HEK293 (cell line): ENCODE data around the gene KBTBD2.

Source experiments
- CTCF ChIA-PET: fragments of 350-600 bp; formaldehyde crosslinking; extraction: SDS; loops from one replicate; lab custom pipeline; 2021; ENCODE audit warnings: antibody characterized with exemption; lab: Yijun Ruan, JAX
- POLR2A ChIA-PET: fragments of 300-600 bp; formaldehyde crosslinking; extraction: SDS; loops from one replicate; lab custom pipeline; 2020; ENCODE audit warnings: antibody characterized with exemption, inconsistent platforms; lab: Yijun Ruan, JAX
- H3K27ac ChIP-seq: fragments of 200-500 bp; sonication (Bioruptor generic); 2 replicates; pipeline ENCODE4 v1.5.1; 2014; ENCODE audit warnings: low read depth, low read length, control low read depth, inconsistent platforms; ENCODE audit errors: extremely low read depth
- H3K36me3 ChIP-seq, 2 experiments: fragments of 200-500 bp in 1 of 2; sonication (Bioruptor generic) in 1 of 2; 1 replicate in 1 of 2; 2 replicates in 1 of 2; pipeline ENCODE4 v1.5.1; 2014 to 2017; ENCODE audit warnings: inconsistent platforms in 2 of 2, low read length in 2 of 2; ENCODE audit not compliant: control insufficient read depth in 2 of 2, insufficient read depth in 1 of 2
- H3K4me1 ChIP-seq: fragments of 200-500 bp; sonication (Bioruptor generic); 2 replicates; pipeline ENCODE4 v1.5.1; 2014; ENCODE audit warnings: mild to moderate bottlenecking, low read length, inconsistent platforms; ENCODE audit not compliant: control insufficient read depth, insufficient read depth
- H3K4me3 ChIP-seq: 2 replicates; pipeline ENCODE4 v1.5.1; 2011; ENCODE audit warnings: low read depth, mild to moderate bottlenecking, control low read depth, low read length, moderate library complexity
- H3K9me3 ChIP-seq: fragments of 200-500 bp; sonication (Bioruptor generic); 2 replicates; pipeline ENCODE4 v1.5.1; 2014; ENCODE audit warnings: low read depth, low read length, inconsistent platforms; ENCODE audit not compliant: control insufficient read depth, insufficient read depth
- GLIS1 ChIP-seq: fragments of 450-650 bp; formaldehyde crosslinking; IDR thresholded peaks from 2 replicates; pipeline ENCODE4 v1.5.1; 2016; ENCODE audit warnings: missing biosample characterization, missing genetic modification characterization
- IKZF3 ChIP-seq: fragments of 450-650 bp; IDR thresholded peaks from 2 replicates; pipeline ENCODE4 v1.5.0; 2018; ENCODE audit warnings: missing biosample characterization, mild to moderate bottlenecking, missing genetic modification characterization, moderate library complexity
- KLF1 ChIP-seq: fragments of 450-650 bp; formaldehyde crosslinking; IDR thresholded peaks from 2 replicates; pipeline ENCODE4 v1.5.1; 2016; ENCODE audit warnings: missing biosample characterization, missing genetic modification characterization
- OVOL3 ChIP-seq: fragments of 450-650 bp; formaldehyde crosslinking; IDR thresholded peaks from 2 replicates; pipeline ENCODE4 v1.5.1; 2016; ENCODE audit warnings: missing biosample characterization, missing genetic modification characterization
- PRDM10 ChIP-seq: fragments of 450-650 bp; formaldehyde crosslinking; IDR thresholded peaks from 2 replicates; pipeline ENCODE4 v1.5.1; 2016; ENCODE audit warnings: missing biosample characterization, missing genetic modification characterization
- REPIN1 ChIP-seq: fragments of 450-650 bp; formaldehyde crosslinking; IDR thresholded peaks from 2 replicates; pipeline ENCODE4 v1.5.1; 2017; ENCODE audit warnings: missing biosample characterization, missing genetic modification characterization, low read depth
- SETDB1 ChIP-seq: IDR thresholded peaks from one replicate; pipeline ENCODE4 v1.6.1; 2017; ENCODE audit warnings: mild to moderate bottlenecking, low read length, moderate library complexity, mixed read lengths; ENCODE audit not compliant: insufficient read length
- WT1 ChIP-seq: fragments of 450-650 bp; formaldehyde crosslinking; IDR thresholded peaks from 2 replicates; pipeline ENCODE4 v1.5.1; 2016; ENCODE audit warnings: missing biosample characterization, missing genetic modification characterization
- ZBTB10 ChIP-seq: fragments of 450-650 bp; formaldehyde crosslinking; IDR thresholded peaks from 2 replicates; pipeline ENCODE4 v1.5.1; 2016; ENCODE audit warnings: missing biosample characterization, missing genetic modification characterization
- ZBTB17 ChIP-seq: fragments of 450-650 bp; formaldehyde crosslinking; IDR thresholded peaks from 2 replicates; pipeline ENCODE4 v1.5.1; 2016; ENCODE audit warnings: missing biosample characterization, missing genetic modification characterization
- ZBTB48 ChIP-seq: fragments of 450-650 bp; formaldehyde crosslinking; IDR thresholded peaks from 2 replicates; pipeline ENCODE4 v1.5.1; 2016; ENCODE audit warnings: missing biosample characterization, missing genetic modification characterization
- ZNF114 ChIP-seq: fragments of 450-650 bp; formaldehyde crosslinking; IDR thresholded peaks from 2 replicates; pipeline ENCODE4 v1.5.0; 2017; ENCODE audit warnings: missing biosample characterization, missing genetic modification characterization
- ZNF174 ChIP-seq: fragments of 450-650 bp; formaldehyde crosslinking; IDR thresholded peaks from 2 replicates; pipeline ENCODE4 v1.5.0; 2017; ENCODE audit warnings: missing biosample characterization, mild to moderate bottlenecking, missing genetic modification characterization
- ZNF223 ChIP-seq: fragments of 450-650 bp; formaldehyde crosslinking; IDR thresholded peaks from 2 replicates; pipeline ENCODE4 v1.5.1; 2016; ENCODE audit warnings: missing biosample characterization, missing genetic modification characterization
- ZNF23 ChIP-seq: fragments of 450-650 bp; formaldehyde crosslinking; IDR thresholded peaks from 2 replicates; pipeline ENCODE4 v1.5.1; 2016; ENCODE audit warnings: missing biosample characterization, missing genetic modification characterization, borderline replicate concordance
- ZNF239 ChIP-seq: fragments of 450-650 bp; formaldehyde crosslinking; IDR thresholded peaks from 2 replicates; pipeline ENCODE4 v1.5.1; 2016; ENCODE audit warnings: missing biosample characterization, missing genetic modification characterization
- ZNF292 ChIP-seq: fragments of 450-650 bp; formaldehyde crosslinking; IDR thresholded peaks from 2 replicates; pipeline ENCODE4 v1.5.1; 2016; ENCODE audit warnings: low read depth, missing biosample characterization, missing genetic modification characterization, borderline replicate concordance
- ZNF311 ChIP-seq: fragments of 450-650 bp; formaldehyde crosslinking; IDR thresholded peaks from 2 replicates; pipeline ENCODE4 v1.5.1; 2017; ENCODE audit warnings: missing biosample characterization, missing genetic modification characterization, borderline replicate concordance
- ZNF354C ChIP-seq: fragments of 450-650 bp; formaldehyde crosslinking; IDR thresholded peaks from 2 replicates; pipeline ENCODE4 v1.5.1; 2016; ENCODE audit warnings: missing biosample characterization, missing genetic modification characterization, low read depth, borderline replicate concordance
- ZNF510 ChIP-seq: fragments of 450-650 bp; formaldehyde crosslinking; IDR thresholded peaks from 2 replicates; pipeline ENCODE4 v1.5.1; 2018; ENCODE audit warnings: mild to moderate bottlenecking, missing genetic modification characterization, missing biosample characterization; ENCODE audit not compliant: insufficient replicate concordance
- ZNF521 ChIP-seq: fragments of 450-650 bp; formaldehyde crosslinking; IDR thresholded peaks from 2 replicates; pipeline ENCODE4 v1.5.1; 2017; ENCODE audit warnings: missing biosample characterization, mild to moderate bottlenecking, missing genetic modification characterization
- ZNF571 ChIP-seq: fragments of 450-650 bp; formaldehyde crosslinking; IDR thresholded peaks from 2 replicates; pipeline ENCODE4 v1.5.0; 2017; ENCODE audit warnings: missing biosample characterization, missing genetic modification characterization
- ZNF639 ChIP-seq: fragments of 450-650 bp; formaldehyde crosslinking; IDR thresholded peaks from 2 replicates; pipeline ENCODE4 v1.5.1; 2016; ENCODE audit warnings: missing biosample characterization, missing genetic modification characterization
- ZNF670 ChIP-seq: fragments of 450-650 bp; formaldehyde crosslinking; IDR thresholded peaks from 2 replicates; pipeline ENCODE4 v1.5.1; 2016; ENCODE audit warnings: missing biosample characterization, missing genetic modification characterization, low read depth
- ZNF677 ChIP-seq: fragments of 450-650 bp; IDR thresholded peaks from 2 replicates; pipeline ENCODE4 v1.5.0; 2018; ENCODE audit warnings: missing biosample characterization, mild to moderate bottlenecking, missing genetic modification characterization, moderate library complexity
- ZNF707 ChIP-seq: fragments of 450-650 bp; formaldehyde crosslinking; IDR thresholded peaks from 2 replicates; pipeline ENCODE4 v1.5.1; 2016; ENCODE audit warnings: missing biosample characterization, missing genetic modification characterization
- ZNF768 ChIP-seq: fragments of 450-650 bp; formaldehyde crosslinking; IDR thresholded peaks from 2 replicates; pipeline ENCODE4 v1.5.1; 2018; ENCODE audit warnings: missing biosample characterization, mild to moderate bottlenecking, missing genetic modification characterization
- ZNF776 ChIP-seq: fragments of 450-650 bp; formaldehyde crosslinking; IDR thresholded peaks from 2 replicates; pipeline ENCODE4 v1.5.0; 2017; ENCODE audit warnings: missing biosample characterization, missing genetic modification characterization, borderline replicate concordance
- ZNF792 ChIP-seq: fragments of 450-650 bp; formaldehyde crosslinking; IDR thresholded peaks from 2 replicates; pipeline ENCODE4 v1.5.1; 2016; ENCODE audit warnings: missing biosample characterization, missing genetic modification characterization

The KBTBD2 gene

GRCh38 chr7:32937344-32938174, 46.0 kb upstream of the KBTBD2 start (continued):
- TF ChIP-seq ZNF677 (tag by site-specific recombination), result peak; percentile 50; the same call in 1 of the 2 replicates
- no peak for TF ChIP-seq OVOL3 (tag by site-specific recombination)
- TF ChIP-seq ZNF174 (tag by site-specific recombination), result no peak
- no peak for TF ChIP-seq ZNF114 (tag by site-specific recombination)
- TF ChIP-seq ZNF354C, result no peak
- peak; percentile 55; the same call in 1 of the 2 replicates for TF ChIP-seq IKZF3
- no peak for TF ChIP-seq ZNF510 (tag by site-specific recombination)
- no peak for TF ChIP-seq ZNF571 (tag by site-specific recombination)
- TF ChIP-seq ZNF311 (tag by site-specific recombination), result no peak
- TF ChIP-seq WT1 (tag by site-specific recombination), result peak; percentile 59
- no peak for TF ChIP-seq SETDB1
- TF ChIP-seq KLF1 (tag by site-specific recombination), result no peak
- TF ChIP-seq ZNF521 (tag by site-specific recombination), result no peak
- no peak for TF ChIP-seq ZNF239 (tag by site-specific recombination)
- TF ChIP-seq ZNF223 (tag by site-specific recombination), result no peak
- no peak for TF ChIP-seq ZNF23 (tag by site-specific recombination)
- TF ChIP-seq ZNF776 (tag by site-specific recombination), result no peak
- TF ChIP-seq ZNF292 (tag by site-specific recombination), result no peak
- TF ChIP-seq REPIN1, result no peak
- no peak for TF ChIP-seq GLIS1
- TF ChIP-seq ZNF670 (tag by site-specific recombination), result no peak
- no peak for TF ChIP-seq ZNF639 (tag by site-specific recombination)
- no peak for TF ChIP-seq ZNF792 (tag by site-specific recombination)
- no peak for TF ChIP-seq ZBTB17 (tag by site-specific recombination)
- TF ChIP-seq, all 188 proteins: peak for 33

- peaks cover 13% of the 10 kb centered on the region for H3K4me1 ChIP-seq
- no peak overlapping the region for H3K27ac ChIP-seq
- no peaks in the 10 kb centered on the region for H3K9me3 ChIP-seq
- POLR2A ChIA-PET, result no interaction called here
- TF ChIP-seq ZNF707 (tag by site-specific recombination) (no peak), ZBTB48 (tag by site-specific recombination) (no peak), ZNF768 (no peak), OVOL3 (tag by site-specific recombination) (no peak), ZBTB10 (tag by site-specific recombination) (no peak), PRDM10 (no peak)
- H3K4me3 ChIP-seq, result no peak overlapping the region
- CTCF ChIA-PET, result interaction anchor here (0.6 to 1.1 kb wide), 2 partner anchors 33 to 90 kb away, joined by 3 to 5 read pairs; no protein-coding TSS in a partner anchor
- H3K36me3 ChIP-seq, result peaks cover 13 to 20% of the 10 kb centered on the region in 2 experiments; a peak in 2 of 3 replicates
These were observed 45.1 kb upstream of the KBTBD2 start for GRCh38 chr7:32936689-32937088.
